Activated naive CD4-positive, alpha-beta T cell treated with anti-CD3 and anti-CD28 coated beads for 36 hours (primary cell): ENCODE measurements around the gene VPS39. TPM values are rescaled to one million over a fixed set of nuclear protein-coding genes. Genes with fewer than 3 reads are reported as not detected.

ENCODE experiments used
- CTCF ChIA-PET: fragments of 350-600 bp; sonication (Branson Sonifier 250); formaldehyde crosslinking; loops from one replicate; lab custom pipeline; 2021; ENCODE audit warnings: antibody characterized with exemption; lab: Charles Lee
- DNase-seq: peaks from one replicate; pipeline ENCODE4 v3.0.0-alpha.2; 2020
- H3K27ac Mint-ChIP-seq: one replicate; pipeline ENCODE4 v1.8.0; 2021; ENCODE audit warnings: mild to moderate bottlenecking, mixed read lengths
- H3K27me3 Mint-ChIP-seq: one replicate; pipeline ENCODE4 v1.8.0; 2021; ENCODE audit warnings: low read depth, mixed read lengths
- H3K36me3 Mint-ChIP-seq: one replicate; pipeline ENCODE4 v1.8.0; 2021; ENCODE audit warnings: low read depth, mixed read lengths
- H3K4me1 Mint-ChIP-seq: one replicate; pipeline ENCODE4 v1.8.0; 2021; ENCODE audit warnings: low read depth, mixed read lengths
- H3K4me3 Mint-ChIP-seq: one replicate; pipeline ENCODE4 v1.8.0; 2021; ENCODE audit warnings: mild to moderate bottlenecking, moderate library complexity, mixed read lengths
- H3K9me3 Mint-ChIP-seq: one replicate; pipeline ENCODE4 v1.8.0; 2021; ENCODE audit warnings: mixed read lengths
- intact Hi-C: fragments of 100-400 bp; cut with micrococcal nuclease; formaldehyde crosslinking; loops from one replicate; pipeline ENCODE4 v1.15.1; 2023
- total RNA-seq, 2 experiments: library from RNA; stranded (reverse); gene quantifications; one replicate each; pipeline ENCODE4 v1.2.3, GENCODE V29; 2021

VPS39 gene
- total RNA-seq, 2 experiments from 2014 or later, result 58.9 to 60.7 TPM

DNA sequence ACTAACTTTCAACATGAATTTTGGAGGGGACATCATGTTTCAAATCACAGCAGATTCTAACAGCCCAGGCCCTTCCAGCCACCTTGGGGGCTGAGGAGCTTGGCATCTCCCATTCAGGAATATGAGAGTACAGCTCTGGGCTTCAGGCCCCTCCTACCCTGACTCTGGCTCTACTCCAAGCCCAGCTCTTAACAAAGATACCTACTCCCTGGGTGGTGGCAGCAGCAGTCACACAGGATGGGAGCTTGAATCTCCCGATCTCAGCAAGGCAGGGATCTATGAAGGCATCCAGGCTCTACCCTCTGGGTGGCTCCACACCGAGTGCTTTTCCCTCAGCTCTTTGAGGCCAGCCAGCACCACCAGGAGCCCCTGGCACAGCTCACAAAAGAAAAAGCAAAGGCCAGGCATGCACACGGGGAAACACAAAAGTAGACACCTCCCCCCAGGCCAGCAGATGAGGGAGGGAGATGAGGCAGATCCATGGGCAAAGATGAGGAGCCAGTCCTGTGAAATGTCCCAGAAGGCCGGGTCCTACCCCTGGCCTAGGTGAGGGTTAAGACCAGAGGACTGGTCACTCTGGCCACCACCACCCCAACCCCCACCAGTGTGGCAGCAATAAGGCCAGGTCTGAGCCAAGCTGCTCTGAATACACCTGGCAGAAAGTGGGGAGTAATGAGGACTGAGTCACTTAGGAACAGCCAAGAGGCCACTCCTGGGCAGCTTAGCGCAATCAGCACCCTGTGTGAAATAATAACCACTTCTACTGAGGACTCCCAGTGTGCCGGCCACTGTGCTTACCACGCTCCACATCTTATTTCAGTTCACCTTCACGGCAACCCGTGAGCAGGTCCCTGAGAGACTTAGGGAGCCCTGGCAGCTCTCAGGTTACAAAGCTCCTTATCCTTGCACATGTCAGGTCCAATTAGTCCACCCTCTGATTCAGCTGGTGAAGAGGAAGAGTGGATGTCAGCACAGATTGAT, 76.0 kb downstream of the VPS39 start:
- Mint-ChIP-seq H3K4me3 (no peak overlapping the region), H3K27me3 (peaks cover 5% of the 10 kb centered on the region), H3K27ac (no peak overlapping the region), H3K36me3 (no peaks in the 10 kb centered on the region), H3K4me1 (no peaks in the 10 kb centered on the region), H3K9me3 (no peaks in the 10 kb centered on the region)
- DNase-seq, result no peak
- intact Hi-C loops, result loop anchor here (10.0 kb wide), 1 partner anchor 253 kb away; no protein-coding TSS in a partner anchor
- CTCF ChIA-PET, result interaction anchor here (0.6 to 1.8 kb wide), 7 partner anchors 11 to 794 kb away, joined by 3 to 5 read pairs (median 5); no protein-coding TSS in a partner anchor

GRCh38 chr15:42131006-42131405, 77.1 kb downstream of the VPS39 start:
- H3K27me3 Mint-ChIP-seq, result peaks cover 5% of the 10 kb centered on the region
- DNase-seq, result no peak
- intact Hi-C loops, result loop anchor here (10.0 kb wide), 1 partner anchor 254 kb away; no protein-coding TSS in a partner anchor
- no peaks in the 10 kb centered on the region for H3K4me1 Mint-ChIP-seq
- no peaks in the 10 kb centered on the region for H3K36me3 Mint-ChIP-seq
- no peak overlapping the region for H3K4me3 Mint-ChIP-seq
- CTCF ChIA-PET, result interaction anchor here (0.6 to 1.8 kb wide), 6 partner anchors 10 to 311 kb away, joined by 3 to 5 read pairs (median 4); no protein-coding TSS in a partner anchor
- no peak overlapping the region for H3K27ac Mint-ChIP-seq
- no peaks in the 10 kb centered on the region for H3K9me3 Mint-ChIP-seq

GRCh38 chr15:42130246-42130986, 77.7 kb downstream of the VPS39 start:
- Mint-ChIP-seq H3K4me3 (no peak overlapping the region), H3K27ac (no peak overlapping the region), H3K36me3 (no peaks in the 10 kb centered on the region), H3K27me3 (peaks cover 5% of the 10 kb centered on the region), H3K9me3 (no peaks in the 10 kb centered on the region), H3K4me1 (no peaks in the 10 kb centered on the region)
- no peak for DNase-seq
- CTCF ChIA-PET, result interaction anchor here (0.6 to 1.8 kb wide), 7 partner anchors 46 to 311 kb away, joined by 3 to 5 read pairs (median 3); no protein-coding TSS in a partner anchor
- intact Hi-C loops, result loop anchor here (10.0 kb wide), 1 partner anchor 254 kb away; no protein-coding TSS in a partner anchor

DNA sequence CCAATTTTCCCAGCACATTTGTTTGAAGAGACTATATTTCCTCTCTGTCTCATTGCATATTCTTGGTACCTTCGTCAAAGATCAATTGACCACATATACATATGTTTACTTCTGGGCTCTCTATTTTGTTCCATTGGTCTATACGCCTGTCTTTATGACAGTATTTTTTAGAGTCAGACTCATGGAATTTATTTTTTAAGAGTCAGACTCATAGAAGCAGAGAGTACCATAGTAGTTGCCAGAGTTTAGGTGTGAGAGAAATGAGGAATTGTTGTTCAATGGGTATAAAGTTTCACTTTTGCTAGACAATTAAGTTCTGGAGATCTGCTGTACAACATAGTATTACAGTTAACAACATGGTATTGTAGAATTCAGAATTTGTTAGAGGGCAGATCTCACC, 78.7 kb downstream of the VPS39 start:
- no peaks in the 10 kb centered on the region for H3K9me3 Mint-ChIP-seq
- intact Hi-C loops, result no loop called here
- no peak overlapping the region for H3K27ac Mint-ChIP-seq
- peaks cover 5% of the 10 kb centered on the region for H3K27me3 Mint-ChIP-seq
- H3K4me3 Mint-ChIP-seq, result no peak overlapping the region
- no peaks in the 10 kb centered on the region for H3K4me1 Mint-ChIP-seq
- no peaks in the 10 kb centered on the region for H3K36me3 Mint-ChIP-seq
- CTCF ChIA-PET, result interaction anchor here (1.0 kb wide), 1 partner anchor 51 kb away, joined by 3 read pairs; no protein-coding TSS in a partner anchor
- no peak for DNase-seq

GRCh38 chr15:42128476-42128875, 79.6 kb downstream of the VPS39 start:
- Mint-ChIP-seq H3K27ac (no peak overlapping the region), H3K36me3 (no peaks in the 10 kb centered on the region), H3K27me3 (peaks cover 5% of the 10 kb centered on the region), H3K9me3 (no peaks in the 10 kb centered on the region), H3K4me1 (no peaks in the 10 kb centered on the region), H3K4me3 (no peak overlapping the region)
- intact Hi-C loops, result no loop called here
- no peak for DNase-seq
- CTCF ChIA-PET, result interaction anchor here (1.2 kb wide), 1 partner anchor 138 kb away, joined by 3 read pairs; no protein-coding TSS in a partner anchor

- Mint-ChIP-seq H3K9me3 (no peaks in the 10 kb centered on the region), H3K27me3 (no peaks in the 10 kb centered on the region), H3K4me1 (peaks cover 4% of the 10 kb centered on the region), H3K27ac (no peak overlapping the region), H3K36me3 (no peaks in the 10 kb centered on the region), H3K4me3 (no peak overlapping the region)
- intact Hi-C loops, result no loop called here
- DNase-seq, result no peak
- CTCF ChIA-PET, result interaction anchor here (0.5 kb wide), 1 partner anchor 56 kb away, joined by 3 read pairs; no protein-coding TSS in a partner anchor
These were observed 84.6 kb downstream of the VPS39 start for GRCh38 chr15:42123546-42123945.

DNA sequence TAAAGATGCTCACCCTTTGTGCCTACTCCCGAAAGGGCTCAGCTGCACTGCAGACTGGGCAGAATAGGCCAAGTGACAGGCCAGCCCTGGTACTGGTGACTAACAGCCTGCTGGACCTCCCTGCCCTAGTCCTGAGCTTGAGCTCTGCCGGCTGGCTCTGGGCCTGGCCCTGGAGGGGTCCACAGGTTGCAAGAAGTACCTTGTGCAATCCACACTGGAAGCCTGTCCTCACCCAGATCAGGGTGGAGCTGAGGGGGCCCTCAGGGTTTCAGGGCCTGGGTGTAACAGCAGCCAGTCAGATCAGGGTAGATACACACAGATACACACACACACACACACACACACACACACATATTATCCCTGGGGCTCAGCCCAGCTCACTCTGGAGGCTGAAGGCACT, 86.4 kb downstream of the VPS39 start:
- Mint-ChIP-seq H3K36me3 (no peaks in the 10 kb centered on the region), H3K4me3 (no peak overlapping the region), H3K4me1 (peaks cover 4% of the 10 kb centered on the region), H3K27me3 (no peaks in the 10 kb centered on the region), H3K27ac (no peak overlapping the region), H3K9me3 (no peaks in the 10 kb centered on the region)
- intact Hi-C loops, result no loop called here
- CTCF ChIA-PET, result no interaction called here
- no peak for DNase-seq

DNA sequence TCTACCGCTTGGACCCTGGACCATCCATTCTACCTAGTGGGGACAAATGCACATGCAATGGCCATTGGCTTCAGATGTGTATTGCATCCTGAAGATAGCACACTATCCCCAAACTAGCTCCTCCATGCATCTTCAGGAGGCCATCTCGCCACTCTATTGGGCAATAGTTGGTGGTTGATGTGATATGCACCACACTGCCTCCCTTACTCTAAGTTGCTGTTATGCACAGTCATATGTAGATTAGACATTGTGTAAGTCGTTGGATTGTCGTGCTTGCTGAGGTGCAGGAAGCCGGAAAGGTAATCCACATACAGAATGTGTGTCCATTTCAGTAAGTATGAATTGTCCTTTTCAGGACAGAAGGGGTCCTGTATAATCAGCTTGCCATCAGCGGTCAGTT, 87.1 kb downstream of the VPS39 start:
- Mint-ChIP-seq H3K9me3 (no peaks in the 10 kb centered on the region), H3K4me1 (peaks cover 4% of the 10 kb centered on the region), H3K4me3 (no peak overlapping the region), H3K36me3 (no peaks in the 10 kb centered on the region), H3K27me3 (no peaks in the 10 kb centered on the region), H3K27ac (no peak overlapping the region)
- CTCF ChIA-PET, result interaction anchor here (1.1 kb wide), 2 partner anchors 11 to 41 kb away, joined by 3 to 5 read pairs; no protein-coding TSS in a partner anchor
- intact Hi-C loops, result no loop called here
- DNase-seq, result no peak

- no peaks in the 10 kb centered on the region for H3K9me3 Mint-ChIP-seq
- no peaks in the 10 kb centered on the region for H3K36me3 Mint-ChIP-seq
- peaks cover 4% of the 10 kb centered on the region for H3K4me1 Mint-ChIP-seq
- H3K4me3 Mint-ChIP-seq, result no peak overlapping the region
- no peak for DNase-seq
- CTCF ChIA-PET, result interaction anchor here (0.9 to 1.1 kb wide), 4 partner anchors 11 to 40 kb away, joined by 3 to 5 read pairs (median 3); no protein-coding TSS in a partner anchor
- no peaks in the 10 kb centered on the region for H3K27me3 Mint-ChIP-seq
- no peak overlapping the region for H3K27ac Mint-ChIP-seq
- intact Hi-C loops, result no loop called here
These were observed 87.8 kb downstream of the VPS39 start for GRCh38 chr15:42120285-42120684.

DNA sequence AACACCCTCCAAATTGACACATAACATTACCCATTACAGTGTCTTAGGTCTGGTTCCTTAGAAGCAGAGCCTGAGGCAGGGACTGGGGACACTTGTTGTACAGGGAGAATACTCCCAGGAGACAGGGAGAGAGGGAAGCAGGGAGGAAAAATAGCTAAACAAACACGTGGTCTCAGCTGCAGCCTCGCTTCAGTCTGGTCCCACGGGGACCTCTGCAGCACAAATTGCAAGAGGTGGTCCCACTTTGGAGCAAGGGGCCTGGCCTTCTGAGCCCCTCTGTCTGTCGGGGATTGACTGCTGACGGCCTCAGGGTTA, 88.7 kb downstream of the VPS39 start:
- intact Hi-C loops, result no loop called here
- no peaks in the 10 kb centered on the region for H3K27me3 Mint-ChIP-seq
- H3K27ac Mint-ChIP-seq, result no peak overlapping the region
- CTCF ChIA-PET, result interaction anchor here (1.0 to 1.9 kb wide), 4 partner anchors 12 to 134 kb away, joined by 3 to 7 read pairs (median 4); no protein-coding TSS in a partner anchor
- H3K4me3 Mint-ChIP-seq, result no peak overlapping the region
- H3K4me1 Mint-ChIP-seq, result peaks cover 4% of the 10 kb centered on the region
- no peaks in the 10 kb centered on the region for H3K36me3 Mint-ChIP-seq
- no peak for DNase-seq
- no peaks in the 10 kb centered on the region for H3K9me3 Mint-ChIP-seq

- CTCF ChIA-PET, result interaction anchor here (1.0 to 1.9 kb wide), 3 partner anchors 13 to 133 kb away, joined by 3 to 7 read pairs (median 5); no protein-coding TSS in a partner anchor
- Mint-ChIP-seq H3K4me3 (no peak overlapping the region), H3K27ac (no peak overlapping the region), H3K36me3 (no peaks in the 10 kb centered on the region), H3K27me3 (no peaks in the 10 kb centered on the region), H3K4me1 (peaks cover 4% of the 10 kb centered on the region), H3K9me3 (no peaks in the 10 kb centered on the region)
- no peak for DNase-seq
- intact Hi-C loops, result no loop called here
These were observed 89.3 kb downstream of the VPS39 start for GRCh38 chr15:42118650-42119445.
